T-helper 1 cell (primary cell): ENCODE data around the gene PKP4.
"Not testable (repeated sequence)": the region's sequence is repeated elsewhere in the genome, so short reads cannot be mapped to it uniquely, and the experiment has no call there.

Source experiments
- DNase-seq, 5 donors: peaks; one replicate each; pipeline ENCODE4 v3.0.0-alpha.2; 2012 to 2020

PKP4 gene

GRCh38 chr2:158688721-158689120, 232.0 kb downstream of the PKP4 start:
- DNase-seq, result no peak

- DNase-seq, result no peak
Measured at GRCh38 chr2:158689391-158689790, 232.6 kb downstream of the PKP4 start.

GRCh38 chr2:158690823-158691222, 234.1 kb downstream of the PKP4 start:
- no peak for DNase-seq

- no peak for DNase-seq
Measured at GRCh38 chr2:158691619-158692018, 234.9 kb downstream of the PKP4 start.

- no peak for DNase-seq
Measured at GRCh38 chr2:158692372-158693103, 235.8 kb downstream of the PKP4 start.

GRCh38 chr2:158693476-158693875, 236.7 kb downstream of the PKP4 start:
- no peak for DNase-seq

- no peak for DNase-seq
Measured at GRCh38 chr2:158695305-158695704, 238.6 kb downstream of the PKP4 start.

DNA sequence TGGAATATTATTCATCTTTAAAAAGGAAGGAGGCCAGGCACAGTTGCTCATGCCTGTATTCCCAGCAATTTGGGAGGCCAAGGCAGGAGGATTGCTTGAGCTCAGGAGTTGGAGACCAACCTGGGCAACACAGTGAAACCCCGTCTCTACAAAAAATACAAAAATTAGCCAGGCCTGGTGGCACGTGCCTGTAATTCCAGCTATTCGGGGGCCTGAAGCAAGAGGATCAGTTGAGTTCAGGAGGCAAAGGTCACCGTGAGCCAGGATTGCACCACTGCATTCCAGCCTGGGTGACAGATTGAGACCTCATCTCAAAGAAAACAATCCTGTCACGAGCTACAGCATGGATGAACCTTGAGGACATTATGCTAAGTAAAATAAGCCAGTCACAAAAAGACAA, 239.0 kb downstream of the PKP4 start:
- DNase-seq, result not testable (repeated sequence)

DNA sequence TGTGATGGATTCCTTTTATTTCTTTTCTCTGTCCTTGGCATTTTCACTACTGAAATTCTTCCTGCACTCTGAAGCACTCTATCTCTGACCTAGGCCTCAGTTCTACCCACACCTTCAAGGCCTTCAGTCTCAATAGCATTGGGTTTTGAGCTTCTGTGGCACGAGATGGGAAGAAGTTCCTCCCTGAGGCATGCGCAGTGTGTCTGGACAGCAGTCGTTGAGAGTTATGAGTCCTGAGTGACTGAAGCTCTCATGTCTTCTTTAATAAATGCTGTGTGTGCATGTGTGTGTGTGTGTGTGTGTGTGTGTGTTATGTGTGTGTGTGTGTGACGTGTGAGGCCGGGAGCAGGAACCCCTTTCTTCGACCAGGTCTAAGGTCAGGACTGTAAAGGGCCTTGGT, 242.6 kb downstream of the PKP4 start:
- DNase-seq, result no peak

- no peak for DNase-seq
Measured at GRCh38 chr2:158701101-158701500, 244.3 kb downstream of the PKP4 start.

- DNase-seq, result no peak
Measured at GRCh38 chr2:158702740-158703139, 246.0 kb downstream of the PKP4 start.

- not testable (repeated sequence) for DNase-seq
Measured at GRCh38 chr2:158704724-158705465, 248.1 kb downstream of the PKP4 start.

GRCh38 chr2:158712791-158713522, 256.2 kb downstream of the PKP4 start:
- no peak for DNase-seq

DNA sequence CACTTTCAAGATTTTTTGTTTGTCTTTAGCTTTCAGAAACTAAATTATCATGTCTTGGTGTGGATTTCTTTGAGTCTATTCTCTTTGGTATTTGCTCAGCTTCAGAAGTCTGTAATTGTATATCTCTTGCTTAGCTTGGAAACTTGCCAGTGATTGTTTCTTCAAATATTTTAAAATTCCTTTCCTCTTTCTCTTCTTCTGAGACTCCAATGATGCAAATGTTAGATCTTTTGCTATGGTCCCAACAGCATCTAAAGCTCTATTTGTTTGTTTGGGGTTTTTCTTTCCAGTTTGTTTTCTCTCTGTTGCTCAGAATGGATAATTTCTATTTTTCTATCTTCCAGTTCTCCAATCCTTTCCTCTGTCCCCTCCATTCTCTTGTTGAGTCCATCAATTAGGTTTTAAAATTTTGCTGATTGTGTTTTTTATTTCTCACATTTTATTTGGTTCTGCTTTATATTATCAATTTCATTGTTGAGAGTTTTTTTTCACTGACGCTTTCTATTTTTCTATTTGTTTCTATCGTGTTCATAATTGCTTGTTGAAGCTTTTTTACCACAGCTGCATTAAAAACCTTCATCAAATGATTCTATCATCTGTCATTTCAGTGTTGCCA, 256.9 kb downstream of the PKP4 start:
- DNase-seq, result no peak

DNA sequence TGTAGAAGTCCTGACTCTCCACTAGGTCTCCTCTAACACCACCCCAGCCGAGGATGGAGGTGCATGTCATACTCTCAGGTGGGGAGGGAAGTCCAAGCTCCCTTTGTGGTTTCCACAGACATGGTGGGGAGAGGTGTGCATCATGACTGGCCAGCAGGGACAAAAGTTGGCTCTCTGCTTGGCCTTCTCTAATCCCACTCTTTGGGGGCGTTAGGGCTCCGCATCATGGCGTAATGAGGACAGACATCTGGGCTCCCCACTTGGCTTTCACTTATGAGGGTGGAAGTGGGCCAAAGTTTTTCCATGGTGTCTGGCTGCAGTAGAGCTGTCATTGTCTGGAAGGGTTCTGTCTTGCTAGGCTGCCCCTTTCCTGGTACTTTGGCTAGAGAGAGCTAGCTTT, 257.7 kb downstream of the PKP4 start:
- DNase-seq, result no peak

GRCh38 chr2:158715357-158715756, 258.6 kb downstream of the PKP4 start:
- DNase-seq, result no peak

GRCh38 chr2:158716121-158716791, 259.5 kb downstream of the PKP4 start:
- DNase-seq, result no peak

GRCh38 chr2:158716921-158717320, 260.2 kb downstream of the PKP4 start:
- no peak for DNase-seq

GRCh38 chr2:158717366-158718195, 260.8 kb downstream of the PKP4 start:
- DNase-seq, result no peak

- DNase-seq, result no peak
Measured at GRCh38 chr2:158718196-158718585, 261.4 kb downstream of the PKP4 start.

DNA sequence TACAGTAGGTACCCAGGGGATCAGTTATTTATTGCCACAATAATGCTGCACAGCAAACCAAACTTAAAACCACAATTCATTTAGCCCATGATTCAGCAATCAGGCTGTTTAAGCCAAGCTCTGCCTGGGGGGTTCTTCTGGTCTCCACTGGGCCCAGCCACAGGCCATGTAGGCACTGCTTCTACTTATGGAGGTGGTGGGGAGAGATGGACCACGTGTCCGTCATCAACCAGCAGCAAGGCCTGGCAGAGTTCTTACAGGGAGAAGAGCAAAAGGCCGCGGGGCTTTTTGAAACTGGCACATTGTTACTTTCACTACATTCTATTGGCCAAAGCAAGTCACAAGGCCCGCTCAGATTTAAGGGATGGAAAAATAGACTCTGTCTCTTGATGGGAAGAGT, 262.1 kb downstream of the PKP4 start:
- no peak for DNase-seq

GRCh38 chr2:158719403-158719802, 262.7 kb downstream of the PKP4 start:
- no peak for DNase-seq
